AG04449 (cell line): ENCODE measurements around the gene AHSG.
"Not testable (repeated sequence)": the region's sequence is repeated elsewhere in the genome, so short reads cannot be mapped to it uniquely, and the experiment has no call there.

Experiments used
- CTCF ChIA-PET: fragments of 350-600 bp; formaldehyde crosslinking; extraction: SDS; loops from one replicate; lab custom pipeline; 2021; ENCODE audit warnings: antibody characterized with exemption; lab: Yijun Ruan, JAX
- POLR2A ChIA-PET: fragments of 400-600, 350-600 bp; formaldehyde crosslinking; extraction: SDS; loops from one replicate; lab custom pipeline; 2020; ENCODE audit warnings: antibody characterized with exemption, inconsistent platforms; lab: Yijun Ruan, JAX
- DNase-seq: peaks from one replicate; pipeline ENCODE4 v3.0.0-alpha.2; 2010; ENCODE audit warnings: low read depth, low spot score
- H3K4me3 ChIP-seq: 2 replicates; pipeline ENCODE4 v1.5.1; 2011; ENCODE audit warnings: low read depth, mild to moderate bottlenecking, control low read depth, low read length
- CTCF ChIP-seq: IDR thresholded peaks from one replicate; pipeline ENCODE4 v1.5.1; 2011; ENCODE audit warnings: mild to moderate bottlenecking, moderate library complexity, low read length, control low read depth, inconsistent platforms; ENCODE audit not compliant: insufficient read depth; ENCODE audit errors: missing control alignments

AHSG gene

GRCh38 chr3:186627852-186628414 lies 15.1 kb downstream of the AHSG start:
- no peak overlapping the region for H3K4me3 ChIP-seq
- ChIA-PET CTCF (interaction anchor here (11.8 kb wide), 1 partner anchor 12 kb away, joined by 65 read pairs; the partner anchor contains the start of gene AHSG), POLR2A (no interaction called here)
- TF ChIP-seq CTCF, result no peak
- DNase-seq, result no peak

GRCh38 chr3:186628756-186629155 lies 15.9 kb downstream of the AHSG start:
- H3K4me3 ChIP-seq, result no peak overlapping the region
- no peak for TF ChIP-seq CTCF
- ChIA-PET CTCF (interaction anchor here (11.8 kb wide), 1 partner anchor 13 kb away, joined by 65 read pairs; the partner anchor contains the start of gene AHSG), POLR2A (no interaction called here)
- no peak for DNase-seq

GRCh38 chr3:186630950-186631641 lies 18.2 kb downstream of the AHSG start:
- no peak overlapping the region for H3K4me3 ChIP-seq
- DNase-seq, result no peak
- POLR2A ChIA-PET, result no interaction called here
- CTCF ChIA-PET, result interaction anchor here (1.0 to 11.8 kb wide), 2 partner anchors 16 to 19 kb away, joined by 3 to 65 read pairs; partner anchors contain the start of gene AHSG
- TF ChIP-seq CTCF, result no peak

- no peak overlapping the region for H3K4me3 ChIP-seq
- ChIA-PET CTCF (interaction anchor here (11.8 kb wide), 1 partner anchor 18 kb away, joined by 65 read pairs; the partner anchor contains the start of gene AHSG), POLR2A (no interaction called here)
- TF ChIP-seq CTCF, result no peak
- no peak for DNase-seq
Measured at GRCh38 chr3:186633481-186633880, 20.6 kb downstream of the AHSG start.

- POLR2A ChIA-PET, DNase-seq, H3K4me3 ChIP-seq: not testable (repeated sequence)
- CTCF ChIA-PET, result interaction anchor here (11.8 kb wide), 1 partner anchor 19 kb away, joined by 65 read pairs; the partner anchor contains the start of gene AHSG
Measured at GRCh38 chr3:186634207-186634606, 21.3 kb downstream of the AHSG start.

GRCh38 chr3:186635532-186635931 lies 22.7 kb downstream of the AHSG start:
- no peak overlapping the region for H3K4me3 ChIP-seq
- ChIA-PET POLR2A (no interaction called here), CTCF (interaction anchor here (11.8 kb wide), 1 partner anchor 20 kb away, joined by 65 read pairs; the partner anchor contains the start of gene AHSG)
- no peak for TF ChIP-seq CTCF
- DNase-seq, result no peak
